Right lobe of liver (tissue), 4 donors: ENCODE results near the gene TAS2R4.

Experiments
- CTCF ChIP-seq, 4 donors: fragments of 200-600 bp in 3 of 4; fragments of 450-650 bp in 1 of 4; IDR thresholded peaks; one replicate each; pipeline versions ENCODE4 v1.5.1 to v1.8.0; 2016 to 2022; ENCODE audit warnings: antibody characterized with exemption in 4 of 4, mild to moderate bottlenecking in 2 of 4
- POLR2A ChIP-seq: fragments of 450-650 bp; IDR thresholded peaks from one replicate; pipeline ENCODE4 v1.6.1; 2017; ENCODE audit warnings: antibody characterized with exemption, mild to moderate bottlenecking
- donor health status: DM: no; HTN: no; CAD: no.
- donor health status: DM: no; HTN: no; CAD: no.
- donor health status: DM: no; HTN: yes; CAD: no.

DNA sequence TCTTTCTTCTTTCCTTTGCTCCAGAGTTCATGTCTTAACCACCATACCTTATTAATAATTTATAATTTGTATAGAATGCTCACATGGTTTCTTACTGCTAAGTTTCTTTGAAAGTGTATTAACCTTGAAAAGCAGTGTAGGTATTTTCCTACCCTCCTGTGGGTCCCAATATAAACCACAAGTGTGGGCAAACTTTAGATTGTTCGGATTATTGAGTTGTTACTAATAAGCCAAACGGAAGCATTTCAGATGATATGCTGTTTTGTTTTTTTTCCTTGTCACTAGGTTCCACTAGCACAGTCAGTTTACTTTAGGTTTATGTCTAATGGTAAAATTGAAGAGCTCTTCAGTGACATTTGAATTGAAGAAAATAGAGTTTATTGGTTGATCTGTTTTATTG, 28.1 kb upstream of the TAS2R4 start:
- TF ChIP-seq CTCF (IDR thresholded peaks at IDR 0.05): no peak
- no peak for TF ChIP-seq POLR2A
